Nucleus accumbens (tissue), 56 donors: ENCODE data around the gene NTN5.
"Not testable (repeated sequence)": the region's sequence is repeated elsewhere in the genome, so short reads cannot be mapped to it uniquely, and the experiment has no call there.

ENCODE experiments used
- DNase-seq, 56 donors: peaks; one replicate each; lab custom pipeline; 2025; lab: John Stamatoyannopoulos, UW

Gene NTN5

GRCh38 chr19:48670699-48671445 lies 1.9 kb downstream of the NTN5 start:
- DNase-seq = no peak

- no peak for DNase-seq
These were observed 2.7 kb downstream of the NTN5 start for GRCh38 chr19:48669903-48670668.

GRCh38 chr19:48668761-48669160 lies 4.1 kb downstream of the NTN5 start:
- DNase-seq = no peak

- DNase-seq = no peak
These were observed 4.5 kb downstream of the NTN5 start for GRCh38 chr19:48668332-48668731.

- DNase-seq = no peak
These were observed 7.0 kb downstream of the NTN5 start for GRCh38 chr19:48665786-48666185.

- no peak for DNase-seq
These were observed 8.3 kb downstream of the NTN5 start for GRCh38 chr19:48664476-48664875.

- DNase-seq = no peak
These were observed 9.2 kb downstream of the NTN5 start for GRCh38 chr19:48663667-48664066.

- no peak for DNase-seq
These were observed 11.1 kb downstream of the NTN5 start for GRCh38 chr19:48661711-48662090.

GRCh38 chr19:48660852-48661710 lies 11.7 kb downstream of the NTN5 start:
- DNase-seq = peak in 50 of 56 donors; percentile 10 to 93 (median 60)

- peak in 7 of 56 donors; percentile 3 to 53 (median 17) for DNase-seq
These were observed 13.0 kb downstream of the NTN5 start for GRCh38 chr19:48659768-48660167.

GRCh38 chr19:48658483-48658882 lies 14.3 kb downstream of the NTN5 start:
- no peak for DNase-seq

- DNase-seq = not testable (repeated sequence)
These were observed 15.0 kb downstream of the NTN5 start for GRCh38 chr19:48657828-48658227.

- DNase-seq = no peak
These were observed 15.9 kb downstream of the NTN5 start for GRCh38 chr19:48656840-48657474.

- no peak for DNase-seq
These were observed 18.3 kb downstream of the NTN5 start for GRCh38 chr19:48654299-48655059.

GRCh38 chr19:48651683-48652048 lies 21.2 kb downstream of the NTN5 start:
- no peak for DNase-seq

GRCh38 chr19:48650974-48651682 lies 21.7 kb downstream of the NTN5 start:
- no peak for DNase-seq

GRCh38 chr19:48648134-48648533 lies 24.7 kb downstream of the NTN5 start:
- DNase-seq = no peak

- DNase-seq = peak in 1 of 56 donors; percentile 73
These were observed 26.0 kb downstream of the NTN5 start for GRCh38 chr19:48646722-48647216.
